Astrocyte (in vitro differentiated cells and primary cell): ENCODE results near the gene YIPF5.

ENCODE experiments used
- EZH2 ChIP-seq: IDR thresholded peaks from 2 replicates; pipeline ENCODE4 v1.6.1; 2012; ENCODE audit warnings: mild to moderate bottlenecking, low read length, inconsistent platforms; ENCODE audit not compliant: insufficient read depth
- TF ChIP-seq, protein P1 (sequence below): IDR thresholded peaks from 2 replicates; pipeline ENCODE4 v1.5.1; 2011; ENCODE audit warnings: low read depth, mild to moderate bottlenecking, inconsistent platforms, low read length, moderate library complexity; ENCODE audit not compliant: insufficient read depth

DNA sequence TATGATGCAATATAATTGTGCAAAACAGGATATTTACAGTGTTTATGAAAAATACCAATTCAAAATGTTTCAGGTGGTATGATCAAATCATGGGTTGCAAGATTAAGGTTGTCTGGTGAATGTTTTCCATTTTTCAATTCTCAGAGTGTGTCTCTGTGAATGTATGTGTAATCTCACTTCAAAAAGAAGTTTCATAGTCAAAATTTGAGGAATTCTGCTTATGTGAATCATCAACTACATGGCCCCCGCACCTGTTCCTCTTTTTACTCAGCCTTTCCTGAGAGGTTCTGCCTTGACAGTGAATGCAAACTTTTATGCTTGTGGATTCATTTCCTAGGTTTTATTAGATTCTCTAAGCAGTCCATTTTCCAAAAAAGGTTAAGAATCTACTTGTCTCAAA is 32.3 kb upstream of the YIPF5 start:
- TF ChIP-seq, protein P1, sequence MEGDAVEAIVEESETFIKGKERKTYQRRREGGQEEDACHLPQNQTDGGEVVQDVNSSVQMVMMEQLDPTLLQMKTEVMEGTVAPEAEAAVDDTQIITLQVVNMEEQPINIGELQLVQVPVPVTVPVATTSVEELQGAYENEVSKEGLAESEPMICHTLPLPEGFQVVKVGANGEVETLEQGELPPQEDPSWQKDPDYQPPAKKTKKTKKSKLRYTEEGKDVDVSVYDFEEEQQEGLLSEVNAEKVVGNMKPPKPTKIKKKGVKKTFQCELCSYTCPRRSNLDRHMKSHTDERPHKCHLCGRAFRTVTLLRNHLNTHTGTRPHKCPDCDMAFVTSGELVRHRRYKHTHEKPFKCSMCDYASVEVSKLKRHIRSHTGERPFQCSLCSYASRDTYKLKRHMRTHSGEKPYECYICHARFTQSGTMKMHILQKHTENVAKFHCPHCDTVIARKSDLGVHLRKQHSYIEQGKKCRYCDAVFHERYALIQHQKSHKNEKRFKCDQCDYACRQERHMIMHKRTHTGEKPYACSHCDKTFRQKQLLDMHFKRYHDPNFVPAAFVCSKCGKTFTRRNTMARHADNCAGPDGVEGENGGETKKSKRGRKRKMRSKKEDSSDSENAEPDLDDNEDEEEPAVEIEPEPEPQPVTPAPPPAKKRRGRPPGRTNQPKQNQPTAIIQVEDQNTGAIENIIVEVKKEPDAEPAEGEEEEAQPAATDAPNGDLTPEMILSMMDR, result no peak
- no peak for TF ChIP-seq EZH2
